ENCODE measurements around the gene LRFN5. TPM values are rescaled to one million over a fixed set of nuclear protein-coding genes. Genes with fewer than 3 reads are reported as not detected.

Gene LRFN5
- total RNA-seq, 1 donor from 2014 or later: 13.3 TPM

DNA sequence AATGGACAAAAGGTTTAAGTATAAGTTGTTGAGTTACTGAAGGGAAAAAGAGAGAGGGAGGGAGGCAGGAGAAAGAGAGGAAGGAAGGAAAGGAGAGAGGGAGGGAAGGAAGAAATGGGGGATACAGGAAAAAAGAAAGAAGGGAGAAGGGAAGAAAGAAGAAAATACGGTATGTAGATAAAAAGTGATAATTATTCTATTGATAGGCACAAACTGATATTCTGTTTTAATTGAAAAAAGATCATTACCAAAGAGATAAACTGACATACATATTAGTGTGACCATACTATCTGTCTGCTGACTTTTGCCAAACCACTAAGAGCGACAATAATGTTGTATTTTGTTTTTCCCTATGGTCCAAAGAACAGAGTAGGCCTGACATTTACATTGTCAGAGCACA is 154.5 kb downstream of the LRFN5 start:
- TF ChIP-seq, protein P1, sequence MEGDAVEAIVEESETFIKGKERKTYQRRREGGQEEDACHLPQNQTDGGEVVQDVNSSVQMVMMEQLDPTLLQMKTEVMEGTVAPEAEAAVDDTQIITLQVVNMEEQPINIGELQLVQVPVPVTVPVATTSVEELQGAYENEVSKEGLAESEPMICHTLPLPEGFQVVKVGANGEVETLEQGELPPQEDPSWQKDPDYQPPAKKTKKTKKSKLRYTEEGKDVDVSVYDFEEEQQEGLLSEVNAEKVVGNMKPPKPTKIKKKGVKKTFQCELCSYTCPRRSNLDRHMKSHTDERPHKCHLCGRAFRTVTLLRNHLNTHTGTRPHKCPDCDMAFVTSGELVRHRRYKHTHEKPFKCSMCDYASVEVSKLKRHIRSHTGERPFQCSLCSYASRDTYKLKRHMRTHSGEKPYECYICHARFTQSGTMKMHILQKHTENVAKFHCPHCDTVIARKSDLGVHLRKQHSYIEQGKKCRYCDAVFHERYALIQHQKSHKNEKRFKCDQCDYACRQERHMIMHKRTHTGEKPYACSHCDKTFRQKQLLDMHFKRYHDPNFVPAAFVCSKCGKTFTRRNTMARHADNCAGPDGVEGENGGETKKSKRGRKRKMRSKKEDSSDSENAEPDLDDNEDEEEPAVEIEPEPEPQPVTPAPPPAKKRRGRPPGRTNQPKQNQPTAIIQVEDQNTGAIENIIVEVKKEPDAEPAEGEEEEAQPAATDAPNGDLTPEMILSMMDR (IDR thresholded peaks at IDR 0.05; ENCODE audit: unreplicated experiment): no peak
- H3K4me1 Mint-ChIP-seq (ENCODE audit: unreplicated experiment): no peaks in the 10 kb centered on the region
- H3K4me3 Mint-ChIP-seq (ENCODE audit: unreplicated experiment): no peak overlapping the region
- no peaks in the 10 kb centered on the region for H3K9me3 Mint-ChIP-seq (ENCODE audit: unreplicated experiment)
- no peak for DNase-seq (ENCODE audit: low spot score)
- H3K27ac Mint-ChIP-seq (ENCODE audit: unreplicated experiment): no peak overlapping the region
- H3K36me3 Mint-ChIP-seq (ENCODE audit: low read depth, unreplicated experiment): no peaks in the 10 kb centered on the region
- no peaks in the 10 kb centered on the region for H3K27me3 Mint-ChIP-seq (ENCODE audit: unreplicated experiment)

GRCh38 chr14:41766772-41767171 is 160.1 kb downstream of the LRFN5 start:
- no peak for DNase-seq (ENCODE audit: low spot score)
- no peak overlapping the region for H3K4me3 Mint-ChIP-seq (ENCODE audit: unreplicated experiment)
- no peak overlapping the region for H3K27ac Mint-ChIP-seq (ENCODE audit: unreplicated experiment)
- H3K27me3 Mint-ChIP-seq (ENCODE audit: unreplicated experiment): no peaks in the 10 kb centered on the region
- H3K9me3 Mint-ChIP-seq (ENCODE audit: unreplicated experiment): no peaks in the 10 kb centered on the region
- no peaks in the 10 kb centered on the region for H3K36me3 Mint-ChIP-seq (ENCODE audit: low read depth, unreplicated experiment)
- TF ChIP-seq, protein P1 (IDR thresholded peaks at IDR 0.05; ENCODE audit: unreplicated experiment): no peak
- H3K4me1 Mint-ChIP-seq (ENCODE audit: unreplicated experiment): no peaks in the 10 kb centered on the region

DNA sequence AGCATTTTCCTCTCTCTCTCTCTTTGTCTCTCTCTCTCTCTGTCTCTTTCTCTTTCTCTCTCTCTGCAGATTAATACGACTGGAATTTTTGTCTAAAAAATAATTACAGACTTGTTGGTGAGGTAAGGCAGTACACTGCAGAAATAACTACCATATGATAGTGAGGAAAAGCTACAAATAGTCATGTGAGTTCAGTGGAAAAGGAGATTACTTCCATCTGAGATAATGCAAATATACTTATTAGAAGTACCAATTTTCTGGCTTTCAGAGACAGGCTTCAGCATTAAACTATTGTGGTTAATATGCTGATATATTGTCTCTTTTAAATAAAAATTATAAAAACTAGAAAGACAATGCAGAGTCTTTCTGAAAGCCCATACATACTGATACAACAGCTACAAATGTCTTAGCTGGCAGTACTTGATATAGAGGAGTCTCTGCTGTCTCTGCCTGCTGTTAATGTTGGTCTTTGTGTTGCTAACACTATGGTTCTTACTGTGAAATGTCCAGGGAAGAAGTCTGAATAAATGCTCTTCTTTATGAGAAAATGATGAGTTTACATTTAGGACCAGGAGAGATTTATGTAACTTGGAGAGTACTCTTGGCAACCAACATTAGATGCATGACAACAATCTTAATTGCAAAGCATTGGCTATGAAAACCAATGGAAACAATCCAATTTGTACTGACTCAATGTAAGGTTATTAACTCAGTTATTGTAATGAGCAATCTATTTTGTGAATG is 167.0 kb downstream of the LRFN5 start:
- Mint-ChIP-seq H3K27ac (ENCODE audit: unreplicated experiment) (no peak overlapping the region), H3K4me3 (ENCODE audit: unreplicated experiment) (no peak overlapping the region), H3K9me3 (ENCODE audit: unreplicated experiment) (no peaks in the 10 kb centered on the region), H3K36me3 (ENCODE audit: low read depth, unreplicated experiment) (no peaks in the 10 kb centered on the region), H3K27me3 (ENCODE audit: unreplicated experiment) (no peaks in the 10 kb centered on the region), H3K4me1 (ENCODE audit: unreplicated experiment) (no peaks in the 10 kb centered on the region)
- TF ChIP-seq, protein P1 (IDR thresholded peaks at IDR 0.05; ENCODE audit: unreplicated experiment): no peak
- no peak for DNase-seq (ENCODE audit: low spot score)

DNA sequence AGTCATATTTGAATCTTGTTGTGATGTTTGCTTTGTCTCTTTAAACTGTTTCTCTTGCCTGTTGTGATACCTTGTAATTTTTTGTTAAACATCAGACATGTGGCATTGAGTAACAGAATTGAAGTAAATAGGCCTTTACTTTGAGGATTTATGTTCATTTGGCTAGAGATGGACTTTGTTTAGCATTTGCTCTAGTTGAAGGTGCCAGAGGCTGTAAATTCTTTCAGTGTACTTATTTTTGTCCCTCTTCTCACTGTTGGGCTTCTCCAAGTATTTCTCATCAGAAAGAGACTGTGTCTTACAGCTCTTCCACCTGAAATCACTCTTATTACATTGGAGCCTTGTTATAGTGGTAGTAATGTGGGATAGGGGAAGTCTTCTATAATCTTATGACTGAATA is 175.8 kb downstream of the LRFN5 start:
- no peak for DNase-seq (ENCODE audit: low spot score)
- TF ChIP-seq, protein P1 (IDR thresholded peaks at IDR 0.05; ENCODE audit: unreplicated experiment): no peak
- Mint-ChIP-seq H3K27me3 (ENCODE audit: unreplicated experiment) (no peaks in the 10 kb centered on the region), H3K9me3 (ENCODE audit: unreplicated experiment) (no peaks in the 10 kb centered on the region), H3K27ac (ENCODE audit: unreplicated experiment) (no peak overlapping the region), H3K4me3 (ENCODE audit: unreplicated experiment) (no peak overlapping the region), H3K36me3 (ENCODE audit: low read depth, unreplicated experiment) (no peaks in the 10 kb centered on the region), H3K4me1 (ENCODE audit: unreplicated experiment) (peaks cover 8% of the 10 kb centered on the region)

DNA sequence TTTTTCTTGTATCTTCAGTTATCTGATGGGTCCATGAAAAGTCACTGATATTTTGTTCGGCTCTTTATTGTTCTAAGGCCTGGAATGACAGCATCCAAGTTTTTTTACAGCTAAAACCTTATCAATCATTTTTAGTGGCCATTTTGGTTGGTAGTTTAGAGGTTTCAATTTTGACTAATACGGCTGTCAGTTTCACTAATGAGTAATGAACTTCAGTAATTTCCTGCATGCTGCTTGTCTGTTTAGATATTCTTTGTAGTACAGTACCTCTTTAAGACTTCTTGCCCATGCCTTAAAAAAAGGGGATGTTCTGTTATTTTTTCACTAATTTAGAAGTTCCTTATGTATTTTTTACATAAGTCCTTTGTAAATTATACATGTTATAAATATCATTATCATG is 176.7 kb downstream of the LRFN5 start:
- Mint-ChIP-seq H3K27ac (ENCODE audit: unreplicated experiment) (no peak overlapping the region), H3K4me1 (ENCODE audit: unreplicated experiment) (peaks cover 8% of the 10 kb centered on the region), H3K36me3 (ENCODE audit: low read depth, unreplicated experiment) (no peaks in the 10 kb centered on the region), H3K9me3 (ENCODE audit: unreplicated experiment) (no peaks in the 10 kb centered on the region), H3K4me3 (ENCODE audit: unreplicated experiment) (no peak overlapping the region), H3K27me3 (ENCODE audit: unreplicated experiment) (no peaks in the 10 kb centered on the region)
- no peak for DNase-seq (ENCODE audit: low spot score)
- TF ChIP-seq, protein P1 (IDR thresholded peaks at IDR 0.05; ENCODE audit: unreplicated experiment): no peak
